ENCODE data around the gene KCNAB1. TPM values are rescaled to one million over a fixed set of nuclear protein-coding genes. Genes with fewer than 3 reads are reported as not detected.

Gene KCNAB1
- total RNA-seq, 1 experiment from 2014 or later, result not detected

GRCh38 chr3:156305672-156306071 is 185.3 kb downstream of the KCNAB1 start:
- ChIA-PET POLR2A (ENCODE audit: unreplicated experiment) (no interaction called here), CTCF (no interaction called here)
- Histone ChIP-seq H3K4me2 (ENCODE audit: low read length) (no peak overlapping the region), H3K4me3 (ENCODE audit: low read length) (no peak overlapping the region), H3K36me3 (ENCODE audit: low read depth, low read length) (no peaks in the 10 kb centered on the region), H3K4me1 (ENCODE audit: insufficient read depth, low read length) (peaks cover 22% of the 10 kb centered on the region), H2AFZ (ENCODE audit: low read length) (no peak overlapping the region), H3K27ac (ENCODE audit: low read length) (no peak overlapping the region), H3K79me2 (ENCODE audit: low read length) (no peaks in the 10 kb centered on the region), H4K20me1 (ENCODE audit: low read length) (no peaks in the 10 kb centered on the region), H3K9me3 (ENCODE audit: low read length) (no peaks in the 10 kb centered on the region), H3K9ac (ENCODE audit: low read length) (no peak overlapping the region), H3K9me2 (replicated peaks; ENCODE audit: low read length) (no peaks in the 10 kb centered on the region), H3F3A (ENCODE audit: low read length, unreplicated experiment) (no peaks in the 10 kb centered on the region), H3K27me3 (ENCODE audit: low read length) (no peaks in the 10 kb centered on the region)
- no TSS peak for BruUV-seq (replicated peaks)
- TF ChIP-seq CTCF (conservative IDR thresholded peaks at IDR 0.05; ENCODE audit: low read depth, low read length) (no peak), EZH2 (IDR thresholded peaks at IDR 0.05; ENCODE audit: low read length, unreplicated experiment) (no peak), EZH2phosphoT487 (IDR thresholded peaks at IDR 0.05; ENCODE audit: borderline replicate concordance, low read length) (no peak)
- DNase-seq, result no peak
- ATAC-seq, result no peak
- intact Hi-C loops (cut with micrococcal nuclease), result no loop called here

DNA sequence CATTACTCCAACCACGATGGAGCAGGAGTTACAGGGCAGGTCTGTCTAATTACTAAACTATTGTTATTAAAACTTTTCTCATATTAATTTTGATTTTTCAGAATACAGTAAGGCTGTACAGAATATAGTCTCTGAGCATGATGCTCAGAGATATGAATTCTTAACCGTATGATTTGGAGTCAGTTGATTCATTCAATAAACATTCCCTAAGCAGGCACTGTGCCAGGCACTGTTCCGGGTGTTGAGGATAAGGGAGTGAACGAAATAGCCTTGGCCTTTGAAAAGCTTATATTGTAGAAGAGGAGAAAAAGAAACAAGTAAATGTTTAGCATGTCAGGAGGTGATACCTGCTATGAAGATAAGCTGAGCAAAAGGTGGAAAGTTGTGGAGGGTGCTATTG is 187.3 kb downstream of the KCNAB1 start:
- no peaks in the 10 kb centered on the region for H3K79me2 ChIP-seq (ENCODE audit: low read length)
- ChIA-PET POLR2A (ENCODE audit: unreplicated experiment) (no interaction called here), CTCF (no interaction called here)
- H3F3A ChIP-seq (ENCODE audit: low read length, unreplicated experiment), result no peaks in the 10 kb centered on the region
- H4K20me1 ChIP-seq (ENCODE audit: low read length), result no peaks in the 10 kb centered on the region
- no peaks in the 10 kb centered on the region for H3K9me3 ChIP-seq (ENCODE audit: low read length)
- no peak overlapping the region for H3K27ac ChIP-seq (ENCODE audit: low read length)
- no peaks in the 10 kb centered on the region for H3K36me3 ChIP-seq (ENCODE audit: low read depth, low read length)
- H3K4me2 ChIP-seq (ENCODE audit: low read length), result peak overlapping the region; percentile 10; the same call in 1 of the 2 replicates
- H3K9ac ChIP-seq (ENCODE audit: low read length), result no peak overlapping the region
- ATAC-seq (peak; percentile 85), DNase-seq (peak; percentile 93)
- no peaks in the 10 kb centered on the region for H3K27me3 ChIP-seq (ENCODE audit: low read length)
- TF ChIP-seq EZH2 (IDR thresholded peaks at IDR 0.05; ENCODE audit: low read length, unreplicated experiment) (no peak), EZH2phosphoT487 (IDR thresholded peaks at IDR 0.05; ENCODE audit: borderline replicate concordance, low read length) (no peak), CTCF (conservative IDR thresholded peaks at IDR 0.05; ENCODE audit: low read depth, low read length) (no peak)
- no peaks in the 10 kb centered on the region for H3K9me2 ChIP-seq (replicated peaks; ENCODE audit: low read length)
- no peak overlapping the region for H2AFZ ChIP-seq (ENCODE audit: low read length)
- H3K4me3 ChIP-seq (ENCODE audit: low read length), result no peak overlapping the region
- peaks cover 22% of the 10 kb centered on the region for H3K4me1 ChIP-seq (ENCODE audit: insufficient read depth, low read length)
- BruUV-seq (replicated peaks), result no TSS peak
- intact Hi-C loops (cut with micrococcal nuclease), result loop anchor here (1.0 kb wide), 1 partner anchor 10 kb away; no protein-coding TSS in a partner anchor

DNA sequence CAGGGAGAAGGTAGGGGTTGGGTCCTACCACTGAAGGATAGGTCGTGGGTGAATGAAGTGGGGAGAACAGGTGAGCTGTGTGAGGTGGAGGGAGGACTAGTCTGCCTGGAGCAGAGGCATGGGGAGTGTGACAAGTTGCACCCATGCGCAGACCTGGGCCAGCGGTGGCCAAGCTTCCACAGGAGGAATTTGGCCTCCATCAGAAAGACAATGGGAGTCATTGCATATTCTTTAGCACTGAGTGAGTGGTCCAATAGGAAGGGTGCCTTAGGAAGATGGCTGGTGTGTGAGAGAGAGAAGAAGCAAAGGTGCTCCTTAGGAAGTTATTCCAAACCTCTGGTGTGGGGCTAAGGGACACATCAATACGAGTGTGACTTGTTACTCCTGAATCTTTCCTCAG is 191.1 kb downstream of the KCNAB1 start:
- Histone ChIP-seq H3F3A (ENCODE audit: low read length, unreplicated experiment) (no peaks in the 10 kb centered on the region), H3K4me3 (ENCODE audit: low read length) (no peak overlapping the region), H3K9me3 (ENCODE audit: low read length) (no peaks in the 10 kb centered on the region), H3K4me2 (ENCODE audit: low read length) (no peak overlapping the region), H3K27ac (ENCODE audit: low read length) (no peak overlapping the region), H2AFZ (ENCODE audit: low read length) (no peak overlapping the region), H3K36me3 (ENCODE audit: low read depth, low read length) (no peaks in the 10 kb centered on the region), H3K9ac (ENCODE audit: low read length) (no peak overlapping the region), H3K27me3 (ENCODE audit: low read length) (no peaks in the 10 kb centered on the region), H3K9me2 (replicated peaks; ENCODE audit: low read length) (no peaks in the 10 kb centered on the region), H4K20me1 (ENCODE audit: low read length) (no peaks in the 10 kb centered on the region), H3K4me1 (ENCODE audit: insufficient read depth, low read length) (peaks cover 10% of the 10 kb centered on the region), H3K79me2 (ENCODE audit: low read length) (no peaks in the 10 kb centered on the region)
- no peak for DNase-seq
- CTCF ChIA-PET, result no interaction called here
- POLR2A ChIA-PET (ENCODE audit: unreplicated experiment), result no interaction called here
- TF ChIP-seq CTCF (conservative IDR thresholded peaks at IDR 0.05; ENCODE audit: low read depth, low read length), result no peak
- TF ChIP-seq EZH2 (IDR thresholded peaks at IDR 0.05; ENCODE audit: low read length, unreplicated experiment), result no peak
- TF ChIP-seq EZH2phosphoT487 (IDR thresholded peaks at IDR 0.05; ENCODE audit: borderline replicate concordance, low read length), result no peak
- intact Hi-C loops (cut with micrococcal nuclease), result loop anchor here (10.0 kb wide), 1 partner anchor 117 kb away; no protein-coding TSS in a partner anchor
- ATAC-seq, result no peak
- no TSS peak for BruUV-seq (replicated peaks)

Data from PC-3 (cell line).